GDM1 (cell line): ENCODE measurements around the gene ARHGAP42.

Source experiments
- DNase-seq: peaks from one replicate; lab custom pipeline; 2025; lab: John Stamatoyannopoulos, UW

Gene ARHGAP42

DNA sequence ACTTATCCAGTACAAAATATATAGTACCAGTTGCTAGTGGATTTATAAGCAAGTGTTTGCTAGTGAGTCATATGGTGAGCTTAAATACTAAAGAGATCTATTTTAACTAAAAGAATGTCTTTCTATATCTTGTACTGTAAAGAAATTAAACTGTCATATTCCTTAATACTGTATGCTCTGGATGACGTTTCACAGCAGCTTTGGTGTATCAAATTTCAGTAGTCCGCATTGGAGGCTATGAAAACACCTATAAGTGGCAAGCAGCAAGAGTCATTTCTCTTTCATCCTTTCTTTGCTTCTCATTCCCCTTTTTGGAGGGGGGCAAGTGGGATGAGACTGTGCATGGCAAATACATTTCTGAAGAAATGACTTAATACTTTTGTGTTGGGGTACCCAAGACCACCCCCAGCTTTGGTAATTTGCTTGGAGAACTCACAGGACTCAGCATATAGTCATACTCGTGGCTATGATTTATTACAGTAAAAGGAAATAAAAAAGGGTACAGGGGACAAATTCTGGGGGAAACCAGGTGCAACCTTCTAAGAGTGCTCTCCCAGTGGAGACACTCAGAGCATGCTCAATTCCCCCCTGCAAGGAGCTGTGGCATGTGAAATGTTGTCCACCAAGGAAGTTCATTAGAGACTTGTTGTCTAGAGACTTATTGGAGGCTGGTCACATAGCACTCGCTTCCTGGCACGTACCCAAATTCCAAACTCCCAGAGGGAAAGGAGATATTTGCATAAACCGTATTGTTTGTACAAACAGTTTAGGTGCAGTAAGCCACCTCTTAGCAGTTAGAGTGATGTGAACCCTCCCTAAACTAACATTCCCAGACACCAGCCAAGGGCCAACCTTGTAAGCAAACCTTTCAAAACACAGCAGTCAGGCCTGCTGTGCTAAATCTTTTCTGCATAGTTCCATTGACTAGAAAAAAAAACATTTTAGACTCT, 231.7 kb downstream of the ARHGAP42 start:
- DNase-seq = no peak

DNA sequence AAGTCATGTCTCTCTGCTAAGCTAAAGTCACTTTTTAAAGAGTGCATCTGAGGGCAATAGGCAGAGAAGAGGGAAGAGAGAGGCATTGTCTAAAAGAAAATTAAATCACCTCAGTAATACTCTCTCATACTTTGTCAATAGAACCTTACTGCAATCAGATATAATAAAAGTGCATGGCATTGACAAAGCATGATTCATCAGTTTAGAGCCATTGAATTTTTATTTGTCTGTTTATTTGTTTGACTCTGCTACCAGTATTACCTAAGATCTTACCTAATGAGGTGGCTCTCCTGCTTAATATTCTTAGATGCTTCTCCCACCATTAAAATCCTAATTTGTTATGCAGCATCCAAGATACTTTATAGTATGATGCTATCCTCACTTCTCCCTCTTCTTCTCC, 233.5 kb downstream of the ARHGAP42 start:
- DNase-seq = no peak

- DNase-seq = no peak
Observed at GRCh38 chr11:100922121-100922520, 235.0 kb downstream of the ARHGAP42 start.

GRCh38 chr11:100923555-100923954, 236.5 kb downstream of the ARHGAP42 start:
- DNase-seq = no peak

DNA sequence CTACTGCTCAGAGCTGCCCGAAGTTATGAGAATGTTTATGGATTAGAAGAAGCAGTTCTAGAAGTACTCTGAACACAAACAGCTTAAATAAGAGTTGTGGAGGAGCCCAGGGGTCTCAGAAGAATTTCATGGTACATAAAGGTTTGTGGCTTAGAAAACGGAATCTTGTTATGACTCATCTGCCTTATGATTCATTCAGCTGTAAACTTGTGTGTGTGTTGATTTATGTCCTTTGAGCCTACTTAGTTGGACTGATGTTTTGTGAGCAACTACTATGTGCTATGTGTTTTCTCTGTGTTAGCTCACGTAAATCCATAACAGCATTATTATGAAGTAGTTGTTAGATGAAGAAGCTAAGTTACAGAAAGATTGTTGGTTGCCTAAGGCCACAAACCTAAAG, 238.8 kb downstream of the ARHGAP42 start:
- DNase-seq = no peak

GRCh38 chr11:100927579-100927978, 240.5 kb downstream of the ARHGAP42 start:
- no peak for DNase-seq

- no peak for DNase-seq
Observed at GRCh38 chr11:100928426-100928825, 241.3 kb downstream of the ARHGAP42 start.

DNA sequence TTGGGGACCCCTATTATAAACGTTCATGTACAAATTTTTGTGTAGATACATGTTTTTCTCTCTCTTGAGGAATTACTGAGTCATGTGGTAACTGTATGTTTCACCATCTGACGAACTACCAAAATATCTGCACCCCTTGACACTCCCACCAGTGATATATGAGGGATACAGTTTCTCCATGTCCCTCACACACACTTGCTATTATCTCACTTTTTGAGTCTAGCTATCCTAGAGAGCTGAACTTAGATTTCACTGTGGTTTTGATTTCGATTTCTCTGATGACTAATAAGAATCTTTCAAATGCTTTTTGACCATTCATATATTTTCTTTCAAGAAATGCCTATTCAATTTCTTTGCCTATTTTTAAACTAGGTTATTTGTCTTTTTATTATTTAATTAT, 242.3 kb downstream of the ARHGAP42 start:
- no peak for DNase-seq

GRCh38 chr11:100930185-100930778, 243.2 kb downstream of the ARHGAP42 start:
- no peak for DNase-seq

- no peak for DNase-seq
Observed at GRCh38 chr11:100932474-100933100, 245.5 kb downstream of the ARHGAP42 start.

DNA sequence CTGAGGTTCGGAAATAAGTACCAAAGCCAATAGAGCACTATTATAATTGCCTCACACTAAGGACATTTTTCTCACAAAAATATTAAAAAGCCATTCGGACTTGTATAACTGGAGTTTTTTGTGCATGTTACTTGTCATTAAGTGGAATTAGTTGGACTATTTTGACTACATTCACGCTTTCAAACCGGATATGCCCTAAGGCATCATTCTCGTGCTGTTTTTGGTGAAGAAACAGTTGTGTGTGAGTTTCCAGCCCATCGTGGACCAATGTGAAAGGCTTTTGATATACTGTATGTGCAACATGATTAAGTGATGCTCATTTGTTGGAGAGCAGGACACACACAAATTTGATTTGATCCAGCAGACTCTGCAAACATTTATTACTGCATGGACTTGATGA, 249.7 kb downstream of the ARHGAP42 start:
- DNase-seq = no peak

DNA sequence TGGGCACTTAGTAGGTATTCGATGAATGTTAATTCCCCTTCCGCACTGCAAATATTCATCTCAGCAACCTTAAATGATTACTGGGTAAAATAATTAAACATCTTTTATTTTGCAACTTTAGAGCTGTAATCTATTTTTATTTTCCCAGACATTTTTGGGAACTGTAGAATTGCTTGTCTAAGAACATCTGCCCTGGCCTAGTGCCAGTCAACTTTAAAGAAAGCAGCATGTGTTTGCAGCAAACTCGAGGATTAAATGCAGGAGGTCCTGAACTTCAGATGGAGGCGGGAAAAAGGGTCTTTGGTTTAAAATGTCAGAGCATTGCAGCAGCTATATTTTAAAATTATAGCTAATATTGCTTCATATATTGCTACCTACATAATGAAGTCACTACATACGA, 252.5 kb downstream of the ARHGAP42 start:
- DNase-seq = no peak

GRCh38 chr11:100940111-100940510, 253.0 kb downstream of the ARHGAP42 start:
- no peak for DNase-seq

DNA sequence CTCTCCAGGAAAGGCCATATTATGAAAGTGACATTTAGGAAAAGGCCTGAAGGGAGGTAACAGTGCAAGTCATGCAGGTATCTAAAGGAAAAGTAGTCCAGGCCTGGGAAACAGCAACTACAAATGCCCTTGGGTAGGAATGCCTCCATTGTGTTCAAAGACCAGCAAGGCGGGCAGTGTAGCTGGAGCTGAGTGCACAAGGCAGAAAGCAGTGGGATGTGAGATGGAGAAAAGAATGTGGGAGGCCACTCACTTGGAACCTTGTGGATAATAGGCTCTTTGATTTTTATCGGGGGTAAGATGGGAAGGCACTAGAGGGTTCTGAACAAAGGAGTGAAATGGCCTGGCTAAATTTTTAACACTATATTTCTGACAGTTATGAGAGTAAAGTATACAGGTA, 253.9 kb downstream of the ARHGAP42 start:
- DNase-seq = no peak

- DNase-seq = no peak
Observed at GRCh38 chr11:100942016-100942415, 254.9 kb downstream of the ARHGAP42 start.

DNA sequence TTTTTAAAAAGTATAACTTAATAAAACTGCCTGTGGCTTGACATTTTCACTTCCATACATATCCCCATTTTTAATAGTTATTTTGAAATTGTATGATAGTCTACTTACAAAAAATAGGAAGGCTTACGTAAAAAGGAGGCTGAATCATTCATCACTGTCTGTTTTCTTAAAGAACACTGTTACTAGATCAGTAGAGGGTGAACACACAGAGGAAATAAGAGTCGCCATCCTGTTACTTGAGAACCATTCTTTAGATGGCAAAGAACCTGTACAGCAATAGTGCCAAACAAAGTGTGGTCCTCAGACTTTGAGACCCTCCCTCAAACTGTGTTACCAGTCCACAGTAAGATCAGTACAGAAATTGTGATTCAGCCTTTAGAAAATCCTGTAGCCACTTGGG, 261.8 kb downstream of the ARHGAP42 start:
- no peak for DNase-seq

- DNase-seq = no peak
Observed at GRCh38 chr11:100949443-100949842, 262.4 kb downstream of the ARHGAP42 start.

DNA sequence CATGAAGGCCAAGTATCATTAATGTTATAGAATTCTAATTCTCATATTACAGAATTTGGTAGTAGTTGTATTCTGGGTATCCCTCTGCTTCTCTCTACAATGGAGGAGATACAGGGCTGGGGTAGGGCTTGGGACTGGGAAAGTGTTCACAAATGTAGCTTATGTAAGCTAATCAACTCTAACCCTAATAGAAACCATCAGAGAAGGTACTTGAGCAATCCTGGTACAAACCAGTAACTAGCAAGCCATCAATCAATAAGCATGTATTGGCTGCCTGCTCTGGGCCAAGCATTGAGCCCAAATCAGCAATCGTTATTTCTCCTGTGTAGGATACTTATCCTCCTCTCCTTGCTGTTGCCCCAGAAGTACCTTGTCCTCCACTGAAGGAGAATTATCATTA, 268.2 kb downstream of the ARHGAP42 start:
- DNase-seq = no peak

- DNase-seq = no peak
Observed at GRCh38 chr11:100956351-100956750, 269.3 kb downstream of the ARHGAP42 start.

- no peak for DNase-seq
Observed at GRCh38 chr11:100957499-100957898, 270.4 kb downstream of the ARHGAP42 start.

DNA sequence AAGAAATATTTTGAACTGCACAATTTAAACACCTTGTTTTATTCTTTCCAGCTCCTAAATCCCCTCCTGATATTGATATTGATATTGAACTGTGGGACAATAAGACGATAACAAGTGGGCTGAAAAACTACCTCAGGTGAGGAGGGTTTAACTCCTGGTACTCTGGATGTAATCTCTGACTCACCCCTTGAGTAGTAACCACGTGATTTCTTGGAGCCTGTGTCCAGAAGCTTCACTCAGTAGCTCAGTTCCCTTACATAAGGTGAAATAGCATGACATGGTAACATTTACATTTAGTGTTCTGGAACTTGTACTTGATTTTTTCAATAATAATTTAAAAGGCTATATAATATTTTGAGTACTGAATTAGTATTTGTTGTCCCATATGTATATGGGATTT, 274.5 kb downstream of the ARHGAP42 start:
- no peak for DNase-seq

- no peak for DNase-seq
Observed at GRCh38 chr11:100963375-100963774, 276.3 kb downstream of the ARHGAP42 start.

DNA sequence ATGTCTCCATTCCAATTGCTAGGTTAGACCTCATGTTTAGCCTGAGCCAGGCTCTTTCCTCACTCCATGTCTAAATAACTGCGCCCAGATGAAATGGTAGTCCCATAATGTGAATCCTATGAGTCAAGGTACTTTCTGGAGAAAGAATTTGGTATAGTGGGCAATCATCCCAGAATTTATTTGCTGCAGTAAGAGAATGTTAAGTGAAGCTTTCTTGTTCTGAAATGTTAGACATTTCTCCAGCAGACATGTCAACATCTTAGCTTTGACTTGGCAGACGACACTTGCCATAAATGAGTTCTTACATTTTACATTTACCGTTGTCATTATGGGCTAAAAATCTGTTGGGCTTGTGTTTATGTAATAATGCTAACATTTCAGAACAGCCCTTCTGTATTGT, 277.3 kb downstream of the ARHGAP42 start:
- DNase-seq = no peak
